Measurements from ENCODE around the gene SLC25A25.
A peak's percentile ranks its signal among the peaks of the same experiment; 100 is the strongest.

- TF ChIP-seq ZKSCAN1 (IDR thresholded peaks at IDR 0.05; ENCODE audit: low read depth, low read length) (no peak), USF2 (CRISPR knock-in tag; IDR thresholded peaks at IDR 0.05) (no peak), CTCF (IDR thresholded peaks at IDR 0.05 in 2 of 3, conservative IDR thresholded peaks at IDR 0.05 in 1 of 3; ENCODE audit: insufficient read depth in 2 of 3, low read depth in 1 of 3, low read length in 3 of 3) (no peak), ATF3 (IDR thresholded peaks at IDR 0.05) (no peak), ATF3 (CRISPR knock-in tag; conservative IDR thresholded peaks at IDR 0.05) (no peak), GMEB1 (CRISPR knock-in tag; IDR thresholded peaks at IDR 0.05) (no peak), BRF2 (IDR thresholded peaks at IDR 0.05; ENCODE audit: borderline replicate concordance, insufficient read depth, insufficient read length) (no peak), KDM1A (IDR thresholded peaks at IDR 0.05) (peak in 1 of 2 experiments; percentile 26; a peak in 2 of 4 replicates), CLOCK (CRISPR knock-in tag; IDR thresholded peaks at IDR 0.05; ENCODE audit: borderline replicate concordance) (no peak), HMG20B (CRISPR knock-in tag; IDR thresholded peaks at IDR 0.05) (no peak), EZH2 (IDR thresholded peaks at IDR 0.05; ENCODE audit: borderline replicate concordance, low read depth, low read length) (no peak), MYC (IDR thresholded peaks at IDR 0.05; ENCODE audit: low read depth, low read length) (no peak), MYC (CRISPR knock-in tag; IDR thresholded peaks at IDR 0.05; ENCODE audit: borderline replicate concordance, low read depth) (no peak)
These were observed 61.0 kb downstream of the SLC25A25 start for GRCh38 chr9:128128836-128129590.
